ENCODE results near the gene NPPC.

DNA sequence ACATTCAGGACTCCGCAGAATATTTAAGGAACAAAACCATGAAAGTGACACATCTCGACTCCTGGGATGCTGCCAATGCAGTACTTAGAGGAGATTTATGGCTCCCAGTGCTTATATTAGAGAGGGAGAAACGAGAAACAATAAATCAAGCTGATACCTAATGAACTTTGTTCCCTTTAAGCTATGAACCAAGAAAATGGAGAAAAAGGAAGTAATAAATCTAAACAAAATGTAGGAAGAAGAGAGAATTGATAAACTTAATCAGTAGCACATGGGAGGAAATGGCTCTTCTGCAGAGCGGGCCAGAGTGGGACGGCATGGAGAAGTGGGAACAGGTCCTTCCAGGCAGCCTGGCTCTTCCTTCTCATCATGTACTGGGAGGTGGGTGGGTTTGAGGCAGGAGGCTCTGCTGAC, 42.7 kb downstream of the NPPC start:
- TF ChIP-seq POLR2A (IDR thresholded peaks at IDR 0.05), result no peak
- TF ChIP-seq, protein P1, sequence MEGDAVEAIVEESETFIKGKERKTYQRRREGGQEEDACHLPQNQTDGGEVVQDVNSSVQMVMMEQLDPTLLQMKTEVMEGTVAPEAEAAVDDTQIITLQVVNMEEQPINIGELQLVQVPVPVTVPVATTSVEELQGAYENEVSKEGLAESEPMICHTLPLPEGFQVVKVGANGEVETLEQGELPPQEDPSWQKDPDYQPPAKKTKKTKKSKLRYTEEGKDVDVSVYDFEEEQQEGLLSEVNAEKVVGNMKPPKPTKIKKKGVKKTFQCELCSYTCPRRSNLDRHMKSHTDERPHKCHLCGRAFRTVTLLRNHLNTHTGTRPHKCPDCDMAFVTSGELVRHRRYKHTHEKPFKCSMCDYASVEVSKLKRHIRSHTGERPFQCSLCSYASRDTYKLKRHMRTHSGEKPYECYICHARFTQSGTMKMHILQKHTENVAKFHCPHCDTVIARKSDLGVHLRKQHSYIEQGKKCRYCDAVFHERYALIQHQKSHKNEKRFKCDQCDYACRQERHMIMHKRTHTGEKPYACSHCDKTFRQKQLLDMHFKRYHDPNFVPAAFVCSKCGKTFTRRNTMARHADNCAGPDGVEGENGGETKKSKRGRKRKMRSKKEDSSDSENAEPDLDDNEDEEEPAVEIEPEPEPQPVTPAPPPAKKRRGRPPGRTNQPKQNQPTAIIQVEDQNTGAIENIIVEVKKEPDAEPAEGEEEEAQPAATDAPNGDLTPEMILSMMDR (IDR thresholded peaks at IDR 0.05), result no peak

All from lower leg skin (tissue), 3 donors.